Astrocyte (in vitro differentiated cells and primary cell): Measurements from ENCODE around the gene NPW.

Source experiments
- EZH2 ChIP-seq: IDR thresholded peaks from 2 replicates; pipeline ENCODE4 v1.6.1; 2012; ENCODE audit warnings: mild to moderate bottlenecking, low read length, inconsistent platforms; ENCODE audit not compliant: insufficient read depth
- TF ChIP-seq, protein P1 (sequence below): IDR thresholded peaks from 2 replicates; pipeline ENCODE4 v1.5.1; 2011; ENCODE audit warnings: low read depth, mild to moderate bottlenecking, inconsistent platforms, low read length, moderate library complexity; ENCODE audit not compliant: insufficient read depth

DNA sequence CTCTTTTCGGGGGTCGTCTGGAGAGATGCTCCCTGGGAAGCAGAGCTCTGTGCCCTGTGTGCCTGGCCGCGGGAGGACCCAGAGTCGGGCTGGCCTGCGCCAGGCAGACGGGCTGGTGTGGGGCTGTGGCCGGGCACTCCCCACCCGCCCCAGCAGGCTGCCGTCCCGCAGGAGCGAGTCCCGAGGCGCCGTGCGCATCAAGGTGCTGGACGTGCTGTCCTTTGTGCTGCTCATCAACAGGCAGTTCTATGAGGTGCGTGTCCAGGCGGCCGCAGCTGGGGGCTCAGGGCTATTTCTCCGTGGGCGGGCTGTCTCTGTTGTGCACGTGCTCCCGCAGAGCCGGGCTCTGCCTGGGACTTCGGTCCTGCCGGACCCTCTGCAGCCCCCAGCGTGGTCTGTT lies 43.2 kb downstream of the NPW start:
- TF ChIP-seq, protein P1, sequence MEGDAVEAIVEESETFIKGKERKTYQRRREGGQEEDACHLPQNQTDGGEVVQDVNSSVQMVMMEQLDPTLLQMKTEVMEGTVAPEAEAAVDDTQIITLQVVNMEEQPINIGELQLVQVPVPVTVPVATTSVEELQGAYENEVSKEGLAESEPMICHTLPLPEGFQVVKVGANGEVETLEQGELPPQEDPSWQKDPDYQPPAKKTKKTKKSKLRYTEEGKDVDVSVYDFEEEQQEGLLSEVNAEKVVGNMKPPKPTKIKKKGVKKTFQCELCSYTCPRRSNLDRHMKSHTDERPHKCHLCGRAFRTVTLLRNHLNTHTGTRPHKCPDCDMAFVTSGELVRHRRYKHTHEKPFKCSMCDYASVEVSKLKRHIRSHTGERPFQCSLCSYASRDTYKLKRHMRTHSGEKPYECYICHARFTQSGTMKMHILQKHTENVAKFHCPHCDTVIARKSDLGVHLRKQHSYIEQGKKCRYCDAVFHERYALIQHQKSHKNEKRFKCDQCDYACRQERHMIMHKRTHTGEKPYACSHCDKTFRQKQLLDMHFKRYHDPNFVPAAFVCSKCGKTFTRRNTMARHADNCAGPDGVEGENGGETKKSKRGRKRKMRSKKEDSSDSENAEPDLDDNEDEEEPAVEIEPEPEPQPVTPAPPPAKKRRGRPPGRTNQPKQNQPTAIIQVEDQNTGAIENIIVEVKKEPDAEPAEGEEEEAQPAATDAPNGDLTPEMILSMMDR = no peak
- TF ChIP-seq EZH2 = no peak
